ENCODE results near the gene SPRED2. TPM values are rescaled to one million over a fixed set of nuclear protein-coding genes. Genes with fewer than 3 reads are reported as not detected.

SPRED2 gene
- total and polyA plus RNA-seq, 2 of the 8 experiments (the other 6 are each of a cell fraction or from before 2014, with no cell fraction given), result 15.3 to 22.5 TPM

GRCh38 chr2:65476778-65477177 is 44.4 kb upstream of the SPRED2 start:
- 97% methylated on average over 9 of the region's 9 CpGs; no CpG with 5 or more reads in 1 of the 2 experiments for WGBS, 2 experiments (ENCODE audit: extremely low coverage in 1 of 2, insufficient coverage in 1 of 2, insufficient read length in 1 of 2, insufficient replicate concordance in 2 of 2, low coverage in 1 of 2, low lambda C conversion rate in 2 of 2, missing lambda C conversion rate in 1 of 2)
- CTCF ChIA-PET (ENCODE audit: partially characterized antibody), result interaction anchor here (0.7 kb wide), 1 partner anchor 124 kb away, joined by 3 read pairs; no protein-coding TSS in a partner anchor

More at GRCh38 chr2:65476778-65477177, 44.4 kb upstream of the SPRED2 start:
- H2AFZ ChIP-seq (ENCODE audit: low read length), result no peak overlapping the region
- no peaks in the 10 kb centered on the region for H3K9me3 ChIP-seq (ENCODE audit: insufficient read depth in 2 of 2, low read depth in 1 of 2, low read length in 1 of 2)
- no peak overlapping the region for H2BK20ac ChIP-seq (ENCODE audit: low read length)
- no peak overlapping the region for H3K23ac ChIP-seq (ENCODE audit: insufficient read length)
- H3K18ac ChIP-seq (ENCODE audit: extremely low read depth, low read length), result no peak overlapping the region
- no peak overlapping the region for H3K9ac ChIP-seq (replicated peaks in 1 of 4; ENCODE audit: extremely low read depth in 1 of 4, low read depth in 3 of 4, low read length in 3 of 4)
- H2BK12ac ChIP-seq (ENCODE audit: low read depth, low read length), result no peak overlapping the region
- H3K4me1 ChIP-seq (replicated peaks in 1 of 4; ENCODE audit: control insufficient read depth in 3 of 4, insufficient read depth in 4 of 4, low read length in 3 of 4), result peaks cover 0 to 5% (median 0%) of the 10 kb centered on the region in 4 experiments; a peak in 1 of 7 replicates
- POLR2A ChIA-PET (ENCODE audit: partially characterized antibody), result no interaction called here
- no peak overlapping the region for H3K27ac ChIP-seq (ENCODE audit: low read depth, low read length)
- no peak for TF ChIP-seq RFX5 (IDR thresholded peaks at IDR 0.05; ENCODE audit: borderline replicate concordance, low read depth, low read length)
- TF ChIP-seq ATF3 (IDR thresholded peaks at IDR 0.05; ENCODE audit: insufficient read depth, low read depth, low read length), result no peak
- no peak for TF ChIP-seq RBBP5 (IDR thresholded peaks at IDR 0.05; ENCODE audit: borderline replicate concordance, low read depth, low read length)
- no peak for TF ChIP-seq SP2 (IDR thresholded peaks at IDR 0.05; ENCODE audit: low read length)
- no peak for TF ChIP-seq EZH2 (IDR thresholded peaks at IDR 0.05; ENCODE audit: low read depth, low read length, severe bottlenecking)
- no peak for TF ChIP-seq SIX5 (IDR thresholded peaks at IDR 0.05; ENCODE audit: low read depth, low read length)
- TF ChIP-seq POLR2AphosphoS5 (IDR thresholded peaks at IDR 0.05; ENCODE audit: low read depth, low read length), result no peak
- no peak for TF ChIP-seq MAX (IDR thresholded peaks at IDR 0.05)
- TF ChIP-seq E2F6 (IDR thresholded peaks at IDR 0.05), result no peak
- TF ChIP-seq JUND (IDR thresholded peaks at IDR 0.05; ENCODE audit: low read length), result no peak
- TF ChIP-seq PHF8 (conservative IDR thresholded peaks at IDR 0.05; ENCODE audit: low read depth, low read length), result no peak
- no peak for DNase-seq (ENCODE audit: low read depth in 1 of 2, low spot score in 2 of 2)
- H3K4me3 ChIP-seq (ENCODE audit: extremely low read depth in 1 of 4, insufficient read depth in 2 of 4, low read depth in 3 of 4, low read length in 4 of 4), result no peak overlapping the region
- no peaks in the 10 kb centered on the region for H3K36me3 ChIP-seq (ENCODE audit: control insufficient read depth in 2 of 4, insufficient read depth in 4 of 4, low read length in 3 of 4)
- H4K5ac ChIP-seq (ENCODE audit: insufficient read length, low read depth, low read length), result no peak overlapping the region
- H2BK5ac ChIP-seq (ENCODE audit: low read depth, low read length), result no peak overlapping the region
- no peak overlapping the region for H2AK5ac ChIP-seq (ENCODE audit: low read depth, low read length)
- H4K8ac ChIP-seq (ENCODE audit: extremely low read depth, insufficient read depth, low read length), result no peak overlapping the region
- H3K4ac ChIP-seq (replicated peaks; ENCODE audit: insufficient read length, low read depth, low read length), result no peak overlapping the region
- H3K14ac ChIP-seq (ENCODE audit: insufficient read length), result no peak overlapping the region
- H2BK15ac ChIP-seq (ENCODE audit: low read length), result no peak overlapping the region
- H3K4me2 ChIP-seq (ENCODE audit: insufficient read depth in 1 of 2, low read depth in 2 of 2, low read length in 2 of 2), result no peak overlapping the region
- H3K27me3 ChIP-seq (replicated peaks in 1 of 4; ENCODE audit: control insufficient read depth in 3 of 4, extremely low read depth in 1 of 4, insufficient read depth in 3 of 4, low read length in 3 of 4), result peaks cover 0 to 3% (median 0%) of the 10 kb centered on the region in 4 experiments; a peak in 1 of 7 replicates
- H2BK120ac ChIP-seq (replicated peaks; ENCODE audit: low read depth, low read length), result no peak overlapping the region
- H4K20me1 ChIP-seq (replicated peaks in 1 of 2; ENCODE audit: control insufficient read depth in 1 of 2, insufficient read depth in 2 of 2, low read length in 2 of 2), result no peaks in the 10 kb centered on the region
- no peak overlapping the region for H4K91ac ChIP-seq (replicated peaks; ENCODE audit: insufficient read length, low read length)
- H3K56ac ChIP-seq (replicated peaks; ENCODE audit: insufficient read length, low read depth, low read length), result no peak overlapping the region
- no peaks in the 10 kb centered on the region for H3K79me2 ChIP-seq (ENCODE audit: control insufficient read depth in 1 of 2, insufficient read depth in 2 of 2, low read length in 2 of 2)
- H3K23me2 ChIP-seq (ENCODE audit: low read depth, low read length), result no peaks in the 10 kb centered on the region
- FAIRE-seq, result no peak
- H3K79me1 ChIP-seq (ENCODE audit: low read depth, low read length), result no peaks in the 10 kb centered on the region

Measured in H1 (cell line).